Neutrophil (primary cell): ENCODE results near the gene CCDC7.
"Not testable (repeated sequence)": the region's sequence is repeated elsewhere in the genome, so short reads cannot be mapped to it uniquely, and the experiment has no call there.

Experiments
- H3K27ac ChIP-seq: fragments of 200-600 bp; sonication (generic); 2 replicates; pipeline ENCODE4 v1.5.1; 2016; ENCODE audit warnings: mild to moderate bottlenecking, moderate library complexity
- H3K27me3 ChIP-seq: fragments of 200-600 bp; sonication (generic); 2 replicates; pipeline ENCODE4 v1.6.0; 2016; ENCODE audit warnings: mild to moderate bottlenecking
- H3K36me3 ChIP-seq: fragments of 200-600 bp; sonication (generic); 2 replicates; pipeline ENCODE4 v1.5.1; 2017
- H3K4me1 ChIP-seq, 2 experiments: fragments of 200-600 bp in 1 of 2; sonication (generic) in 1 of 2; 1 replicate in 1 of 2; 2 replicates in 1 of 2; pipeline versions ENCODE4 v1.5.1 to v1.6.1; 2013 to 2016; ENCODE audit warnings: low read depth in 1 of 2, low read length in 1 of 2, mild to moderate bottlenecking in 1 of 2, moderate library complexity in 1 of 2; ENCODE audit not compliant: control insufficient read depth in 1 of 2, insufficient read depth in 1 of 2
- H3K4me3 ChIP-seq, 2 experiments: fragments of 200-600 bp in 1 of 2; sonication (generic) in 1 of 2; 1 replicate in 1 of 2; 2 replicates in 1 of 2; pipeline ENCODE4 v1.5.1; 2013 to 2016; ENCODE audit warnings: low read depth in 1 of 2, low read length in 1 of 2, mild to moderate bottlenecking in 1 of 2, moderate library complexity in 1 of 2
- H3K9me3 ChIP-seq: fragments of 200-600 bp; sonication (generic); 2 replicates; pipeline ENCODE4 v1.5.1; 2016
- TF ChIP-seq, protein P1 (sequence below): fragments of 200-600 bp; sonication (generic); IDR thresholded peaks from 2 replicates; pipeline ENCODE4 v1.5.1; 2016; ENCODE audit warnings: antibody characterized with exemption

Gene CCDC7

DNA sequence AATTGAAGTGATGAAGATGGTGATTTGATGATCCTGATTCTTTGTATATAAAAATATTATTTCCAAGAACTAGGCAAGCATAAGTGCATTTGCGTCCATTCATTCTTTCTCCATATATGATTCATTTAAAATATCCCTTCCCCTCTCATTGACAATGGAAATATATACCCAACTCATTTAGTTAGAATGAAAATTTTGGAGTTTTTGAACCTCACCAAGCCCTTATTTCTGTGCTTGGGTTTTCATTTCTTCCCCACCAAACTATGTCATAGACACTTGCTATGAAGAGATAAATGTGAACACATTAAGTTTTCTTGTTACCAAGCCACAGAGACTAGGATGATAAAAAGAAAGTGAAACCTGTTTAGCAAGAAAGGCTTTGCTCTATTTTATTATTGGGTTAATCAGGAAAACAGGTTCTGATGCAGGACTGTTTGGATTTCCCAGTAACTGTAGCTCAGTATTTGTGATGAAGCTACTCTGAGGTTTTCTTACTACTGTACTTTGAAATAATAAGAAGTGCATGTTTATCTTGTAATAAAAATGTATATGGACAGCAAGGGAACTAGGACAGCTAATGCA, 443.8 kb downstream of the CCDC7 start:
- Histone ChIP-seq H3K36me3 (no peaks in the 10 kb centered on the region), H3K4me3 (no peak overlapping the region), H3K27ac (no peak overlapping the region), H3K4me1 (no peaks in the 10 kb centered on the region), H3K9me3 (no peaks in the 10 kb centered on the region), H3K27me3 (no peaks in the 10 kb centered on the region)
- TF ChIP-seq, protein P1, sequence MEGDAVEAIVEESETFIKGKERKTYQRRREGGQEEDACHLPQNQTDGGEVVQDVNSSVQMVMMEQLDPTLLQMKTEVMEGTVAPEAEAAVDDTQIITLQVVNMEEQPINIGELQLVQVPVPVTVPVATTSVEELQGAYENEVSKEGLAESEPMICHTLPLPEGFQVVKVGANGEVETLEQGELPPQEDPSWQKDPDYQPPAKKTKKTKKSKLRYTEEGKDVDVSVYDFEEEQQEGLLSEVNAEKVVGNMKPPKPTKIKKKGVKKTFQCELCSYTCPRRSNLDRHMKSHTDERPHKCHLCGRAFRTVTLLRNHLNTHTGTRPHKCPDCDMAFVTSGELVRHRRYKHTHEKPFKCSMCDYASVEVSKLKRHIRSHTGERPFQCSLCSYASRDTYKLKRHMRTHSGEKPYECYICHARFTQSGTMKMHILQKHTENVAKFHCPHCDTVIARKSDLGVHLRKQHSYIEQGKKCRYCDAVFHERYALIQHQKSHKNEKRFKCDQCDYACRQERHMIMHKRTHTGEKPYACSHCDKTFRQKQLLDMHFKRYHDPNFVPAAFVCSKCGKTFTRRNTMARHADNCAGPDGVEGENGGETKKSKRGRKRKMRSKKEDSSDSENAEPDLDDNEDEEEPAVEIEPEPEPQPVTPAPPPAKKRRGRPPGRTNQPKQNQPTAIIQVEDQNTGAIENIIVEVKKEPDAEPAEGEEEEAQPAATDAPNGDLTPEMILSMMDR, result no peak

DNA sequence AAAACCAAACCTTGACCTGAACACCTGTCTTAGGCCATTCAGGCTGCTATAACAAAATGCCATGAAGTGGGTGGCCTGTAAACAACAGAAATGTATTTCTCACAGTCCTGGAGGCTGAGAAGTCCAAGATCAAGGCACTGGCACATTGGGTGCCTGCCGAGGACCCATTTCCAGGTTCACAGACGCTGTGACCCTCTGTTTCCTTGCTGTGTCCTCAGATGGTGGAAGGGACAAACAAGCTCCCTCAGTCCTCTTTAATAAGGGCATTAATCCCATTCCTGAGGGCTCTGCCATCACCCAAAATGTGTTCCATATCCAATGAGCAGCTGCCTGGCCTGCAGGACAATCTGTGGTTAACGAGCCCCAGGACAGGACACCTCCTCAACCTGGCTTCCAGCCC, 444.5 kb downstream of the CCDC7 start:
- Histone ChIP-seq H3K27ac (no peak overlapping the region), H3K9me3 (no peaks in the 10 kb centered on the region), H3K4me3 (no peak overlapping the region), H3K27me3 (no peaks in the 10 kb centered on the region), H3K4me1 (no peaks in the 10 kb centered on the region), H3K36me3 (no peaks in the 10 kb centered on the region)
- TF ChIP-seq, protein P1, result no peak

DNA sequence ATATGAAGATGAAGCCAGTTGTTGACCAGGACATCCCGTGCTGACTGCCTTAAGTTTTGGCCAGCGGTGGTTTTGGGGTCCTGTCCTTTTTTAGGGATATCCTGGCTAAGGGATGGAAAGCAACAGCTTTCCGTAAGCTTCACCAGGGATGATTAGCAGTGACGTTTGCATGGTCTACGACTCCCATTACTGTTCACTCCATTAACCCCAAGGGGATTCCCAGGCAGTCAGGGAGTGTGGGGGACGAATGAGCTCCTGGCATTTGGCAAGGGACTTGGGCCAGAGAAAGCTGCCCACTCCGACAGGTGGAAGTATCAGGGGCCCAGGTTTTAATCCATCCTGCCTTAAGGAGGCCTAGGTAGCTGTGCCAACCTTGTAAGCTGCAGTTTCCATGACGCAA, 445.3 kb downstream of the CCDC7 start:
- TF ChIP-seq, protein P1, result no peak
- H3K27me3 ChIP-seq, result no peaks in the 10 kb centered on the region
- no peaks in the 10 kb centered on the region for H3K9me3 ChIP-seq
- H3K27ac ChIP-seq, result no peak overlapping the region
- no peak overlapping the region for H3K4me3 ChIP-seq
- H3K4me1 ChIP-seq, result no peaks in the 10 kb centered on the region
- H3K36me3 ChIP-seq, result no peaks in the 10 kb centered on the region

DNA sequence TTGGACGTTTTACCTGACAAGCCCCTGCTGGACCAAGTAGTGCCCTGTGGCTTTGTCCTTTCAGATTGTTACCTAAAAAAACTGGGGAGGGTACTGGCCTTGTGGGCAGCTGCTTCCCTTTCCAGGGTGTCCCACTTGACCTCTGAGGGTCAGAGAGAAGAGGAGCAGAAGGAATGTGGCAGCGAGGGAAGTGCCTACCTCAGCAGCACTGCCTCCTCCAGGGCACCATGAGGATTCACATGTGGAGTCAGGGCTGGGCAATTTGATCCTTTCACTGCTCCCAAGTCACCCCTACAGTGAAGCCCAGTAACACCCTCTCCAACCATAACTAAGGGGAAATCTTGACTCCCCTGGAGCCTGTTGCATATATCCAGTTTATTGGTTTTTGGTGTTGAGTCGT, 447.5 kb downstream of the CCDC7 start:
- Histone ChIP-seq H3K27me3 (no peaks in the 10 kb centered on the region), H3K4me1 (no peaks in the 10 kb centered on the region), H3K4me3 (no peak overlapping the region), H3K9me3 (no peaks in the 10 kb centered on the region), H3K27ac (no peak overlapping the region), H3K36me3 (no peaks in the 10 kb centered on the region)
- TF ChIP-seq, protein P1, result no peak

DNA sequence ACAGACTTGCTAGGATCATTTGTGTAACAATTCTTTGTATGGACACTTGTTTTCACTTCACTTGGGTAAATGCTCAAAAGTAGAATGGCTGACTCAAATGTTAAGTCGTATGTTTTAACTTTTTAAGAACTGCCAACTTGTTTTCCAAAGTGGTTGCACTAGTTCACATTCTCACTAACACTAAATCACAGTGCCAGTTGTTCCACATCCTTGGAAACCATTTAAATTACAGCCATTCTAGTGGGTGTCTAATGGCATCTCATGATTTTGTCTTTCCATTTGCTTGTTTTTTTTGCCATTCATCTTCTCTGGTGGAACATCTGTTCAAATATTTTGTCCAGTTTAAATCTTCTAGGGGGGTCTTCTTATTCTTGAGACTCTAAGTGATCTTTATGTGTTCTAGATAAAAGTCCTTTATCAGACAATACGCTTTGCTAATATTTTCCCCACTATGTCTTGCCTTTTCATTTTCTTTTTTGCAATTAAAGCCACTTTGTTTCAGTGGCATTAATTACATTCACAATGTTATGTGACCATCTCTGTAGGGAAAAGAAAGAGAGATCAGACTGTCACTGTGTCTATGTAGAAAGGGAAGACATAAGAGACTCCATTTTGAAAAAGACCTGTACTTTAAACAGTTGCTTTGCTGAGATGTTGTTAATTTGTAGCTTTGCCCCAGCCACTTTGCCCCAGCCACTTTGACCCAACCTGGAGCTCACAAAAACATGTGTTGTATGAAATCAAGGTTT, 448.1 kb downstream of the CCDC7 start:
- Histone ChIP-seq H3K4me1 (no peaks in the 10 kb centered on the region), H3K36me3 (no peaks in the 10 kb centered on the region), H3K27ac (no peak overlapping the region), H3K4me3 (no peak overlapping the region), H3K27me3 (no peaks in the 10 kb centered on the region), H3K9me3 (no peaks in the 10 kb centered on the region)
- TF ChIP-seq, protein P1, result no peak

DNA sequence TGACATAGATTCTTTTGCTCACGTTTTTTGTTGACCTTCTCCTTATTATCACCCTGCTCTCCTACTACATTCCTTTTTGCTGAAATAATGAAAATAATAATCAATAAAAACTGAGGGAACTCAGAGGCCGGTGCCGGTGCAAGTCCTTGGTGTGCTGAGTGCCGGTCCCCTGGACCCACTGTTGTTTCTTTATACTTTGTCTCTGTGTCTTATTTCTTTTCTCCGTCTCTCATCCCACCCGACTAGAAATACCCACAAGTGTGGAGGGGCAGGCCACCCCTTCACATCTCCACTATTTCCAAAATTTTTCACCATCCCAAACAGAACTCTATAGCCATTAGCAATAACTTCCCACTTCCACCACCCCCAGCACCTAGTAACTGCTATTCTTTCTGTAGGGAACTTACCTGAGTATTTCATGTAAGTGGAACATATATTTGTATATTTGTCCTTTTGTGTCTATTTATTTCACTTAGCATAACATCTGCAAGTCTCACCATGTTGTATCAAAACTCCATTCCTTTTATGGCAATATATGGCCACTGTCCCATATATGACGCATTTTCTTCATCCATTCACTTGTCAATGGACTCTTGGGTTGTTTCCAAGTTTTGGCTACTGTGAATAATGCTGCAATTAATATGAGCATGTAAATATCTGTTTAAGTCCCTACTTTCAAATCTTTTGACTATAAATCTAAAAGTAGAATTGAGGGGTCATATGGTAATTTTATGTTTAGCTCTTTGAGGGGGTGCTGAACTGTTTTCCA, 449.4 kb downstream of the CCDC7 start:
- not testable (repeated sequence) for H3K4me3 ChIP-seq, H3K27ac ChIP-seq, H3K4me1 ChIP-seq, H3K27me3 ChIP-seq, H3K36me3 ChIP-seq, H3K9me3 ChIP-seq
